IPS DF 19.7 (cell line): ENCODE measurements around the gene HAUS7.
A peak's percentile ranks its signal among the peaks of the same experiment; 100 is the strongest.

Experiments used
- DNase-seq: peaks from one replicate; pipeline ENCODE4 v3.0.0-alpha.2; 2013; ENCODE audit warnings: low read depth, low spot score

Gene HAUS7

GRCh38 chrX:153470411-153471363, at the start of gene HAUS7:
Gene HAUS7 (minus strand): TSS chrX:153470576. CDS start chrX:153470557, 19 bp downstream.
- DNase-seq: no peak

- DNase-seq: no peak
These were observed 49.4 kb upstream of the HAUS7 start for GRCh38 chrX:153519569-153520286.

GRCh38 chrX:153517946-153518834, 47.8 kb upstream of the HAUS7 start:
- no peak for DNase-seq

DNA sequence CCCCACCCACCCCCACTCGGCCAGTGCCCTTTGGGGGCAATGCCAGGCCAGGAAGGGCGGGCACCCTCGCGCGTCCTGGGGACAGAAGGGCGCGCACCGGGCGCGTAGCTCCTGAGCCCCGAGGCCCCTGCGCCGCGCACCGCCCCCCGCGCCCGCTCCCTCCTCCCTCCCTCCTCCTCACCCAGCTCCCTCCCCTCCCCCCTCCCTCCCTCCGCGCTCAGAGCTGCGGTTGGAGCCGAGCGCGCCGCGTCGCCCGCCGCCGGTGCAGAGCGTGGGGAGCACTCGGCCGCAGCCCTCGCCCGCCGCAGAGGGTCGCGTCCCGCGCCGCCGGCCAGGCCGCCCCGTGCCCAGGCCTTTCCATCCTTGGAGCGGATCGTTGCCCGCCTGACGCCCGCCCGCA, 47.0 kb upstream of the HAUS7 start, which contains the start of gene ATP2B3:
Gene ATP2B3, plus strand, starts transcription at position 220 of the 400 bp plus-strand sequence. CDS start 18,606 bp downstream, outside the sequence.
- DNase-seq: no peak

DNA sequence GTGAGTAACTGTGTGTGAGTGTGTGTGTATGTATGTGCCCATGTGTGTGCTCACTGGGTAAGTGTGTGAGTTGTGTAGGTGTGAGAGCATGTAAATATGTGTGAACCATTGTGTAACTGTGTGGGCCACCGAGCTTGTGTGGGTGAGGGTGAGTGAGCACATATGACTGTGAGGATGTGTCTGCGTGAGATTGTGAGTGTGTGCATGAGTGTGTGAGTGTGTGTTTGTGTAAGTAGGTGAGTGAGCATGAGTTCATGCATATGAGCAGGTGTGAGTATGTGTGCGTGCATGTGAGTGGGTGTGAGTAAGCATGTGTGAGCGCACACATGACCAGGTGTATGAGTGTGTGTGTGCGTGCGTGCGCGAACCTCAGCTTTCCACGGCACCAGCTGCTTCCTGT, 45.7 kb upstream of the HAUS7 start:
- no peak for DNase-seq

- DNase-seq: no peak
These were observed 45.1 kb upstream of the HAUS7 start for GRCh38 chrX:153515435-153515834.

DNA sequence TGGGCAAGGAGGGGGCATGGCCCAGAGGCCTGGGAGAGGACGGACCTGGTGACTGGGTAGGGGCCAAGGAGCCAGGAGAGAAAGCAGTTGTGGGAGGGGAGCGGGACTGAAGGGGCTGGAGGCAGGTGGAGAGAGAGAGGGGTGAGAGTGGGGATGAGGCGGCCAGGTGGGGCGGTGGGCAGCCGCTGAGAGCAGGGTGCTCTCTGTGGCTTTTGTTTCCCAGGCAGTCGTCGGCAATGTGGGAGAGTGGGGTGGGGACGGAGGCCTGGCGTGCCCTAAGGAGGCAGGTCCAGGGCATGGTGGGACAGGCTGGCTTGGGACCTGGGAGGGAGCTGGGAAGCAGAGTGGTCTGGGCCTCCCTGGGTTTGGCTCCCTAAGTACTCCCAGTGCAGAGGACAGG, 43.9 kb upstream of the HAUS7 start:
- no peak for DNase-seq

DNA sequence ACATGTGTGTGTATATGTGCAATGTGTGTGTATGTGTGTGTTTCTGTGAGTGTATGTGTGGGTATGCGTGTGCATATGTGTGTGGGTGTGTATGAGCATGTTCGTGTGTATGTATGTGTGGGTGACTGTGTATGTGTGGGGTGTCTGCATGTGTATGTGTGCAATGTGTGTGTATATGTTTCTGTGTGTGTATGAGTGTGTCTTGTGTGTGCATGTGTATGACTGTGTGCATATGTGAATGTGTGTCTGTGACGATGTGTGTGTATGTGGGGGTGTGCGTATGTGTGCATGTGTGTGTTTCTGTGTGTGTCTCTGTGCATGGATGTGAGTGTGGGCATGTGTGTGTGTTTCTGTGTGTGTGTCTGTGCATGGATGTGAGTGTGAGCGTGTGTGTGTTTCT, 42.9 kb upstream of the HAUS7 start:
- no peak for DNase-seq

- no peak for DNase-seq
These were observed 42.1 kb upstream of the HAUS7 start for GRCh38 chrX:153512501-153512893.

DNA sequence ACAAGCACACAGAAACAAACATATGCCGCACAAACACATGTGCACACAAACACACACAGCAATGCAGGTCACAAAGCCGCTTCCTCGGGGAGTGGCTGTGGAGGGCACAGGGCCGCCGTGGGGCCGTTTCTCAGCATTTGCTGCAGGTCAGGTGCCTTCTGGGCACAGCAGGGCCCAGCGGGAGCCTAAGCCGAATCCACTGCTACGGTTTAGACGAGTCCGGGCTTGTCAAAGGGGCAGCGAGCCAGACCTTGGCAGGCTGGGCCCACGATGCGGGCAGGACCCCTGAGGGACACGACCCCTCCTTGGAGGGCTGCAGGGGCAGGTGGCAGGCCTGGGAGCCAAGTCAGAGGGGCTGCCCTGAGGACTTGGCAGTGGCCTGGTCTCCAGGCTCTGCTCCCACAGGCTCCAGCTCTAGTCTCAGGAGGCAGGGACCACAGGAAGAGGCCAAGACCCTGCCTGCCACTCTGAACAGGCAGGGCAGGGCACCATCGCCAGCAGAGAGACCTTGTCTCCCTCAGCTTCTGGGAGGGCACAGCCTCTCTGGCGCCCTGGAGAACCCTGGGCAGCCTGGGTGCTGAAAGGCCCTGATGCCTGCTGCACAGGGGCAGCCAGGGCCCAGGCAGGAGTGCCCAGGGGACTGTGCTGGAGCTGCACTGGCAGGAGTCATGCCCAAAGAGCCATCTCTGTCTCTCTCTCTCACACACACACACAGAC, 41.6 kb upstream of the HAUS7 start:
- DNase-seq: no peak

DNA sequence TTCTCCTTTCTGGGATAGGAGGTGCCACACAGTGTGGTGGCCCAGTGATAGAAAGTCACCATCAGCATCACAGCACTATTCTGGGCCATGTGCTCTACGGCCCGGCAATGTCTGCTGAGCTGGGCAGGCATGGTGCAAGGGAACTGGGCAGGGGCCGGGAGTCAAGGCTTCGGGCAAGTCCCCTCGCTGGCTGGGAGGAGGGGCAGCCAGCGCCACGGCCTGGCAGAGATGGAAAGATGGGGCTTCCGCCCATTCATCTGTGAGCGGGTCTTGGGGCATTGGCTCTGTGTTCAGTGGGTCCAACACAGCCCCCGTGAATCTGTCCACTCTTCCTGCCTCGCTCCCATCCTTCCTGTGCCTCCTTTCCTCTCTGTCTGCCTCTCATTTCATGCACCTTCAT, 40.0 kb upstream of the HAUS7 start:
- DNase-seq: no peak

DNA sequence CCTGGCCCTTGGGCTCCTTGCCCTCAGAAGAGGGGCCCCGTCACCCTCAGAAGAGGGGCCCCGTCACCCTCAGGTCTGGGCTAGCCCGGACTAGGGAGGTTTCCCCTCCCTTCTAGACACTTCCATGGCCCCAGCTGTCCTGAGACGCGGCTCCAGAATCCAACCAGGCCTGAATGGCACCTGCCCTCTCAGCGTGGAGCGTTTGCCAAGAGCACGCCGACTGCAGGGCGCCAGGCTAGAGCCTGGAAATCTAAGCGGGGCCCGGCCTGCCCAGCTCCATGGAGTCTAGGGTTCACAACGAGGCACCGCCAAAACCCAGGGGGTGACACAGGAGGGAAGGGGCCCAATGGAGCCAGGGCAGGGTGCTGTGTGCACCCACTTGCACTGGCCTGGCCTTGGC, 39.2 kb upstream of the HAUS7 start:
- no peak for DNase-seq

DNA sequence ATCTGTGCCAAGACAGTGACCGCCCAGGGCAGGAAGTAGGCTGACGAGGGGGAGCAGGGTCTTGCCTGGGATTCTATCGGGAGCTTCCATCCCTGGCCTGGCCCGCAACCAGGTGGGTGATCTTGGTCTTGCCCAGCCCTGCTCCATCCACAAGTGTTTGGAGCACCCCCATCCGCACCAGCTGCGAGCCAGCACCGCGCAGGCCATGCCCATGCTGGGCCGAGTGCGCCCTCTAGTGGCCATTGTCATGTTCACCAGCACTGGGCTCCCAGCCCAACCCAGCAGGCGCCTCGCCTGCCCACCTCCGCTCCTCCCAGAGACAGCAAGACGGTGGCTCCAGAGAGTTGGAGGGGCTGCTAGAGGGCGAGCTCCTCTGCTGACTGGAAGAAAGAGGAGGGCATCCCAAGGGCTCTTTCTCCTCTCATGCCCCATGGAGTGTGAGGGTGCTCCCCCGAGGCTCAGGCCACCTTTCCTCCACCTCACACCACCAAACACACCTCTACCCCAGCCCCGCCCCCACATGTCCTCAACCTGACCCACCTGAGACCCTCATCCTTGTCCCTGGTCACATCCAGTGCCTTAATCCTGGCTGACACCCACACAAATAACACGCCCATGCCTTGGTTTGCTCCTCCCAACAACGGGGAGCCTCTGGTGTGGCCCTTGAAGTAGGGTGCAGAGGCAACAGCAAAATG, 37.3 kb upstream of the HAUS7 start:
- peak; percentile 12 for DNase-seq

DNA sequence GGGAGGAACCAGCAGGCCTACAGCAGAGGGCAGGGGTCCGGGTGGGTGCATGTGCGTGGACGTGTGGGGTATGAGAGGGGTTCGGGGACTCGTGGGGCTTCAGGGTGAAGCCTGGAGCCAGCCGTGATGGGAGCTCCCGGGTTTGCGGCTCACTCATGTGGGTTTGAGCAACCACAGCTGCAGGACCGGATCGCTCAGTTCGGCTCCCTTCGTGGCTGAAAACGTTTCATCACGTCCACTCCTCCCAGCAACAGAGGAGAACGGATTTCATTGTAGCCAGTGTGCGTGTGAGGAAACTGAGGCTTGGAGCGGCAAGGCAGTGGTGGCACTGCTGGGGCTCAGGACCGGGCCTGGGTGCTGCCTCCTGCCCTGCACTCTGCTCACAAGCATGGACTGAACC, 35.0 kb upstream of the HAUS7 start:
- no peak for DNase-seq

GRCh38 chrX:153504445-153505016, 34.2 kb upstream of the HAUS7 start:
- no peak for DNase-seq

- DNase-seq: no peak
These were observed 32.4 kb upstream of the HAUS7 start for GRCh38 chrX:153502796-153503195.

- DNase-seq: no peak
These were observed 31.8 kb upstream of the HAUS7 start for GRCh38 chrX:153502131-153502530.

DNA sequence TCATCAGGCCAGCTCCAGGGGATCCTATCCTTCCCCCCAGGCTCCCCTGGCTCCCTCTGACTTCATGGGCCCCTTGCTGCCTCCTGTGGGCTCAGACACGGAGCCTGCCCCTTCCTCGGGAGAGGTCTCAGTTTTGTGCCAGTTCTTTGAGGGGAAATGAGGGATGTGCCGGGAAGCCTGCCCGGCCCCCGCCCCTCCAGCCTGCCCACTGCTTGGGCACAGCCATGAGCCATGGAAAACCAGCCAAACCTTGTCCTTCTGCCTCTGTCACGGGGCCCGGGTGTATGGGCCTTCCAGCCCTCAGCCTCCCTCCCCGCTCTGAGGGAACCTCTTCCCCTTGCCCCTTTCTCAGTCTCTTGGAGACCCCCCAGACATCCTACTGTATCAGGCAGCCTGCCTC, 31.2 kb upstream of the HAUS7 start:
- no peak for DNase-seq

DNA sequence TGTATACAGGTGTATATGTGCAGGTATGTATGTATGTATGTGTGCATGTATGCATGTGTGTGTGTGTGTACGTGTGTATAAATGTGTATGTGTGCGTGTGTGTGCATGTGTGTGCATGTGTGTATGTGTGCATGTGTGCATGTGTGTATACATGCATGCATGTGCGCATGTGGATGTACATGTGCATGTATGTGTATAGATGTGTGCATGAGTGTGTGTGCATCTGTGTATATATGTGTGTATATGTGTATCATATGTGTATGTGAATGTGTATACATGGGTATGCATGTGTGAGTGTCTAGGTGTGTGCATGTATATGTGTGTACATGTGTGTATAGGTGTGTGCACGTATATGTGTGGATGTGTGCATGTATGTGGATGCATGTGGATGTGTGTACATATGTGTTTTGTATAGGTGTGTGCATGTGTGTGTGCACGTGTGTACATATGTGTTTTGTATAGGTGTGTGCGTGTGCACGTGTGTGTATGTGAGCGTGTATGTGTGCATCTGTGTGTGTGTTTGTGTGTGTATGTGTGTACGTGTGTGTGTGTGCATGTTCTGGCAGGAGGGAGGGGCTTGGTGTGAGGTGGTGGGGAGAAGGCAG, 30.4 kb upstream of the HAUS7 start:
- no peak for DNase-seq

GRCh38 chrX:153499876-153500275, 29.5 kb upstream of the HAUS7 start:
- DNase-seq: no peak
